HL-60 (cell line): ENCODE data around the gene FADS3.

Experiments
- TF ChIP-seq, protein P1 (sequence below): IDR thresholded peaks from 2 replicates; pipeline ENCODE4 v1.6.1; 2012; ENCODE audit warnings: low read depth; ENCODE audit not compliant: insufficient replicate concordance
- TF ChIP-seq, protein P2 (sequence below): IDR thresholded peaks from one replicate; pipeline ENCODE4 v1.5.1; 2011; ENCODE audit warnings: low read length, control low read depth, inconsistent platforms; ENCODE audit not compliant: insufficient read depth

DNA sequence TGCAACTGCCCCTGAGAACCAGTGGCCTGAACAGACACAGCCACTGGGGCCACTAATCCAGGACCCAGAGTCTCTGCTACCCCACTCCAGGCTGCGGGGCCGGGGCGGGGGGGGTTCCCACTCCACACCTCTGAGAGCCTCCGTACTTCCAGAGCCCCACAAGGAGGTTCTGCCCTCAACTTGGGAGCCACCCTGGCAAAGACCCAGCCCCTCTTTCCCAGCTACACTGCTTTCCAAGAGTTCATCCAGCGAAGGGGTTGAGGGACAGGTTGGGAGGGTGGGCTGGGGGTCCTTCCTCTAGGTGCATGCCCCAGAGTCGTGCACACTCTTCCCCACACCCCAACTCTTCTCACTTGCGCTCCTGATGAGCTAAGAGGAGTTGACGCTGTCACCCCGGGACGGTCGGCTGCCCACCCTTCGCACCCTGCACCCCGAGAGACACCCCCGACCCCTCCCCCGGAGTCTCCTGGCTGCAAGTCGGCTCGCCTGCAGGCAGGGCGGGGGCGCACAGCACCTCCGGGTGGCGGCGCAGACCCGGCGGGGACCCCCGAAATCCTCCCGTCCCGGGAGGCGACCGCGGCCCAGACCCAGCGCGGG is 25.5 kb upstream of the FADS3 start:
- TF ChIP-seq, protein P1, sequence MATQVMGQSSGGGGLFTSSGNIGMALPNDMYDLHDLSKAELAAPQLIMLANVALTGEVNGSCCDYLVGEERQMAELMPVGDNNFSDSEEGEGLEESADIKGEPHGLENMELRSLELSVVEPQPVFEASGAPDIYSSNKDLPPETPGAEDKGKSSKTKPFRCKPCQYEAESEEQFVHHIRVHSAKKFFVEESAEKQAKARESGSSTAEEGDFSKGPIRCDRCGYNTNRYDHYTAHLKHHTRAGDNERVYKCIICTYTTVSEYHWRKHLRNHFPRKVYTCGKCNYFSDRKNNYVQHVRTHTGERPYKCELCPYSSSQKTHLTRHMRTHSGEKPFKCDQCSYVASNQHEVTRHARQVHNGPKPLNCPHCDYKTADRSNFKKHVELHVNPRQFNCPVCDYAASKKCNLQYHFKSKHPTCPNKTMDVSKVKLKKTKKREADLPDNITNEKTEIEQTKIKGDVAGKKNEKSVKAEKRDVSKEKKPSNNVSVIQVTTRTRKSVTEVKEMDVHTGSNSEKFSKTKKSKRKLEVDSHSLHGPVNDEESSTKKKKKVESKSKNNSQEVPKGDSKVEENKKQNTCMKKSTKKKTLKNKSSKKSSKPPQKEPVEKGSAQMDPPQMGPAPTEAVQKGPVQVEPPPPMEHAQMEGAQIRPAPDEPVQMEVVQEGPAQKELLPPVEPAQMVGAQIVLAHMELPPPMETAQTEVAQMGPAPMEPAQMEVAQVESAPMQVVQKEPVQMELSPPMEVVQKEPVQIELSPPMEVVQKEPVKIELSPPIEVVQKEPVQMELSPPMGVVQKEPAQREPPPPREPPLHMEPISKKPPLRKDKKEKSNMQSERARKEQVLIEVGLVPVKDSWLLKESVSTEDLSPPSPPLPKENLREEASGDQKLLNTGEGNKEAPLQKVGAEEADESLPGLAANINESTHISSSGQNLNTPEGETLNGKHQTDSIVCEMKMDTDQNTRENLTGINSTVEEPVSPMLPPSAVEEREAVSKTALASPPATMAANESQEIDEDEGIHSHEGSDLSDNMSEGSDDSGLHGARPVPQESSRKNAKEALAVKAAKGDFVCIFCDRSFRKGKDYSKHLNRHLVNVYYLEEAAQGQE, result no peak
- TF ChIP-seq, protein P2, sequence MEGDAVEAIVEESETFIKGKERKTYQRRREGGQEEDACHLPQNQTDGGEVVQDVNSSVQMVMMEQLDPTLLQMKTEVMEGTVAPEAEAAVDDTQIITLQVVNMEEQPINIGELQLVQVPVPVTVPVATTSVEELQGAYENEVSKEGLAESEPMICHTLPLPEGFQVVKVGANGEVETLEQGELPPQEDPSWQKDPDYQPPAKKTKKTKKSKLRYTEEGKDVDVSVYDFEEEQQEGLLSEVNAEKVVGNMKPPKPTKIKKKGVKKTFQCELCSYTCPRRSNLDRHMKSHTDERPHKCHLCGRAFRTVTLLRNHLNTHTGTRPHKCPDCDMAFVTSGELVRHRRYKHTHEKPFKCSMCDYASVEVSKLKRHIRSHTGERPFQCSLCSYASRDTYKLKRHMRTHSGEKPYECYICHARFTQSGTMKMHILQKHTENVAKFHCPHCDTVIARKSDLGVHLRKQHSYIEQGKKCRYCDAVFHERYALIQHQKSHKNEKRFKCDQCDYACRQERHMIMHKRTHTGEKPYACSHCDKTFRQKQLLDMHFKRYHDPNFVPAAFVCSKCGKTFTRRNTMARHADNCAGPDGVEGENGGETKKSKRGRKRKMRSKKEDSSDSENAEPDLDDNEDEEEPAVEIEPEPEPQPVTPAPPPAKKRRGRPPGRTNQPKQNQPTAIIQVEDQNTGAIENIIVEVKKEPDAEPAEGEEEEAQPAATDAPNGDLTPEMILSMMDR, result no peak
